GM12873 (cell line): ENCODE measurements around the gene MAPK8IP3.

Source experiments
- TF ChIP-seq, protein P1 (sequence below): IDR thresholded peaks from 2 replicates; pipeline ENCODE4 v1.5.1; 2012; ENCODE audit warnings: low read depth, mild to moderate bottlenecking, moderate library complexity, low read length, control low read depth; ENCODE audit not compliant: insufficient read depth; ENCODE audit errors: missing control alignments

MAPK8IP3 gene

DNA sequence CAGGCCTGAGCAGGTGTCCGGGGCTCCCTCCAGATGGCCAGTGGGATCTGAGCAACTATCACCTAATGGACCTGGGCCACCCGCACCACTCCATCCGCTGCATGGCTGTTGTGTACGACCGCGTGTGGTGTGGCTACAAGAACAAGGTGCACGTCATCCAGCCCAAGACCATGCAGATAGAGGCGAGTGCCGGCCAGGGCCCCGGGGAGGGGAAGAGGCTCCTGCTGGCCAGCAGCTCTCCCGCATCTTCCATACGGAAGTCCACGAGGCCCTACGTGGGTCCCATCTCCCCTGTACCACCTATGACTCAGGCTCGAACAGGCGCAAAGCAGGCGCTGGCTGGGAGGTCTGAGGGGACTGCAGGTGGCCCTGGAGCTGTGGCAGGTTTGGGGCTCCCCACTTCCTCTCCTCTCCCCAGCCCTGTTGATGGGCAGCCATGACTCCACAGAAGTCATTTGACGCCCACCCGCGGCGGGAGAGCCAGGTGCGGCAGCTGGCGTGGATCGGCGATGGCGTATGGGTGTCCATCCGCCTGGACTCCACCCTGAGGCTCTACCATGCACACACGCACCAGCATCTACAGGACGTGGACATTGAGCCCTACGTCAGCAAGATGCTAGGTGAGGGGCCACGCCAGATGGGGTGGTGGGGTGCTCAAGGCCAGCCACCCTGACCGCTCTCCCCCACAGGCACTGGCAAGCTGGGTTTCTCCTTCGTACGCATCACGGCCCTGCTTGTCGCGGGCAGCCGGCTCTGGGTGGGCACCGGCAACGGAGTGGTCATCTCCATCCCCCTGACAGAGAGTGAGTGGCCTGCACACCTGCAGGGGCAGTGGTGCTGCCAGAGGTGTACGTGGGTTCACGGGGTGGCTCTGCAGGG lies 61.4 kb downstream of the MAPK8IP3 start:
- TF ChIP-seq, protein P1, sequence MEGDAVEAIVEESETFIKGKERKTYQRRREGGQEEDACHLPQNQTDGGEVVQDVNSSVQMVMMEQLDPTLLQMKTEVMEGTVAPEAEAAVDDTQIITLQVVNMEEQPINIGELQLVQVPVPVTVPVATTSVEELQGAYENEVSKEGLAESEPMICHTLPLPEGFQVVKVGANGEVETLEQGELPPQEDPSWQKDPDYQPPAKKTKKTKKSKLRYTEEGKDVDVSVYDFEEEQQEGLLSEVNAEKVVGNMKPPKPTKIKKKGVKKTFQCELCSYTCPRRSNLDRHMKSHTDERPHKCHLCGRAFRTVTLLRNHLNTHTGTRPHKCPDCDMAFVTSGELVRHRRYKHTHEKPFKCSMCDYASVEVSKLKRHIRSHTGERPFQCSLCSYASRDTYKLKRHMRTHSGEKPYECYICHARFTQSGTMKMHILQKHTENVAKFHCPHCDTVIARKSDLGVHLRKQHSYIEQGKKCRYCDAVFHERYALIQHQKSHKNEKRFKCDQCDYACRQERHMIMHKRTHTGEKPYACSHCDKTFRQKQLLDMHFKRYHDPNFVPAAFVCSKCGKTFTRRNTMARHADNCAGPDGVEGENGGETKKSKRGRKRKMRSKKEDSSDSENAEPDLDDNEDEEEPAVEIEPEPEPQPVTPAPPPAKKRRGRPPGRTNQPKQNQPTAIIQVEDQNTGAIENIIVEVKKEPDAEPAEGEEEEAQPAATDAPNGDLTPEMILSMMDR: no peak

DNA sequence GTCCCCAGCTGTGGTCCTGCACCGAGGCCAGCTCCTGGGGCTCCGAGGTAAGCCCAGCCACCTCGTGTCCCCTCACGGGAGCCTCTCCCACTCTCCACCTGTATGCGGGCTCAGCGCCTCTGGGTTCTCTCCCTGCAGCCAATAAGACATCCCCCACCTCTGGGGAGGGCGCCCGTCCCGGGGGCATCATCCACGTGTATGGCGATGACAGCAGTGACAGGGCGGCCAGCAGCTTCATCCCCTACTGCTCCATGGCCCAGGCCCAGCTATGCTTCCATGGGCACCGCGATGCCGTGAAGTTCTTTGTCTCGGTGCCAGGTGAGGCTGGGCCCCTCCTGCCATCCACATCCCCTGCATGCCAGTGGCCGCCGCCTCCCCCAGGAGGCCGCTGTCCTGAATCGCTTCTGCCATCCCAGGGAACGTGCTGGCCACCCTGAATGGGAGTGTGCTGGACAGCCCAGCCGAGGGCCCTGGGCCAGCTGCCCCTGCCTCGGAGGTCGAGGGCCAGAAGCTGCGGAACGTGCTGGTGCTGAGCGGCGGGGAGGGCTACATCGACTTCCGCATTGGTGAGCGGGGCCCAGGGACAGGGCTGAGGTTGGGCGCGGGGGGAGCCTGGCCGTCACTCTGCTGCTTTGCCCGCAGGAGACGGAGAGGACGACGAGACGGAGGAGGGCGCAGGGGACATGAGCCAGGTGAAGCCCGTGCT lies 62.2 kb downstream of the MAPK8IP3 start:
- TF ChIP-seq, protein P1: no peak

GRCh38 chr16:1768767-1769401 lies 62.9 kb downstream of the MAPK8IP3 start:
- TF ChIP-seq, protein P1: no peak

GRCh38 chr16:1769402-1770300 lies 63.7 kb downstream of the MAPK8IP3 start:
- TF ChIP-seq, protein P1: no peak

DNA sequence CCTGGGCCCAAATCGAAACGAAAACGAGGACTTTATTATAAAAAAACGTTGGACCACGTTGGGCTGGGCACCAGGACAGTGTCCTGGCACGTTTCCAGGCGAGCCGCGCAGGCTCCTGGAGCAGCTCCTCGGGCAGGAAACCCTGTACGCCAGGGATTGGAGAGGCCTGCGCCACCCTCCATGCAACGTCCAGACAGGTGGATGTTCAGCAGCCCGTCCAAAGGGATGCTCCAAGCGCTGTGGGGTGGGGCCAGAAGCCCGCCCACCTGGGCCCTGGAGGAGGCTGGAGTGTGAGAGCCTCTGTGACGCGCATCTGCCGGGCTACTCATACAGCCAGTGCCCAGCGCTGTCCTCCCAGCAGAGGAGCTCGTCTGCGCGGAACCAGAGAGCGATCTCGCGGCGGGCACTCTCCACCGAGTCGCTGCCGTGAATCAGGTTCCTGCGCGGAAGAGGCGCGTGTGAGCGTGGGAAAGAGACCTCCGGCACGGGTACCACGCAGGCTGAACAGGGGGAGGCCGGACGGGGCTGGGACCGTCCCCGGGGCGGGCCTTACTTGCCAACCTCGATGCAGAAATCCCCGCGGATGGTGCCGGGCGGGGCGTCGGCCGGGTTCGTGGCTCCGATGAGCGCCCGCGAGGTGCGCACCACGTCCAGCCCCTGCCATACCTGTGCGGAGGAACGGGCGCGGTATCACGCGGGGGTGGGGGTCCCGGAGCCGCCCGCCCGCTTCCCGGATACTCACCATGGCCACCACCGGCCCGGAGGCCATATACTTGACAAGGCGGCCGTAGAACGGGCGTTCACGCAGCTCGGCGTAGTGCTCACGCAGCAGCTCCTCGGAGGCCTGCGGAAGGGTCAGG lies 64.6 kb downstream of the MAPK8IP3 start:
- TF ChIP-seq, protein P1: no peak

- TF ChIP-seq, protein P1: no peak
Observed at GRCh38 chr16:1771188-1771863, 65.3 kb downstream of the MAPK8IP3 start, which contains the start of gene NME3. Gene NME3 (minus strand): TSS chr16:1771543. CDS start chr16:1771534, 9 bp downstream.
